ENCODE measurements around the gene BRCA1.

DNA sequence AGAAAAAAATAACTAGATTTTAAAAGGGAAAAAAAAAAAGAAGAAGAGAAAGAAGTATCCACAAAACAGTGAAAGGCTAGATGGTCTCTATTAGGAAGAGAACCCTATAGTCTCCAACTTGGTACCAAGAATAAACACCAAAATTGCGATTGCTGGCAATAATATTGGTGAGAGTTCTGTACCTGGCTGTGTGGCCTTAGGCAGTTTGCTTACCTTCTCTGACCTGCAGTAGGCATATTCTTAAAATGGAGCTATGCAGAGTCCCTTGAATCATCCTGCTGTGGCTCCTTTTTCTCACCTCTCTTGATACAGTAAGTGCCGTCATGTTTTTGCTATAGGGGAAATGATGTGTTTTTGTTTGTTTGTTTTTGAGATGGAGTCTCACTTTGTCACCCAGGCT, 35.1 kb downstream of the BRCA1 start:
- TF ChIP-seq TAF1 (IDR thresholded peaks at IDR 0.05; ENCODE audit: borderline replicate concordance, insufficient read depth, low read length) (no peak), POLR2AphosphoS5 (IDR thresholded peaks at IDR 0.05; ENCODE audit: low read depth, low read length) (no peak), SIN3A (IDR thresholded peaks at IDR 0.05; ENCODE audit: borderline replicate concordance, insufficient read depth, low read length) (no peak)
- TF ChIP-seq, protein P1, sequence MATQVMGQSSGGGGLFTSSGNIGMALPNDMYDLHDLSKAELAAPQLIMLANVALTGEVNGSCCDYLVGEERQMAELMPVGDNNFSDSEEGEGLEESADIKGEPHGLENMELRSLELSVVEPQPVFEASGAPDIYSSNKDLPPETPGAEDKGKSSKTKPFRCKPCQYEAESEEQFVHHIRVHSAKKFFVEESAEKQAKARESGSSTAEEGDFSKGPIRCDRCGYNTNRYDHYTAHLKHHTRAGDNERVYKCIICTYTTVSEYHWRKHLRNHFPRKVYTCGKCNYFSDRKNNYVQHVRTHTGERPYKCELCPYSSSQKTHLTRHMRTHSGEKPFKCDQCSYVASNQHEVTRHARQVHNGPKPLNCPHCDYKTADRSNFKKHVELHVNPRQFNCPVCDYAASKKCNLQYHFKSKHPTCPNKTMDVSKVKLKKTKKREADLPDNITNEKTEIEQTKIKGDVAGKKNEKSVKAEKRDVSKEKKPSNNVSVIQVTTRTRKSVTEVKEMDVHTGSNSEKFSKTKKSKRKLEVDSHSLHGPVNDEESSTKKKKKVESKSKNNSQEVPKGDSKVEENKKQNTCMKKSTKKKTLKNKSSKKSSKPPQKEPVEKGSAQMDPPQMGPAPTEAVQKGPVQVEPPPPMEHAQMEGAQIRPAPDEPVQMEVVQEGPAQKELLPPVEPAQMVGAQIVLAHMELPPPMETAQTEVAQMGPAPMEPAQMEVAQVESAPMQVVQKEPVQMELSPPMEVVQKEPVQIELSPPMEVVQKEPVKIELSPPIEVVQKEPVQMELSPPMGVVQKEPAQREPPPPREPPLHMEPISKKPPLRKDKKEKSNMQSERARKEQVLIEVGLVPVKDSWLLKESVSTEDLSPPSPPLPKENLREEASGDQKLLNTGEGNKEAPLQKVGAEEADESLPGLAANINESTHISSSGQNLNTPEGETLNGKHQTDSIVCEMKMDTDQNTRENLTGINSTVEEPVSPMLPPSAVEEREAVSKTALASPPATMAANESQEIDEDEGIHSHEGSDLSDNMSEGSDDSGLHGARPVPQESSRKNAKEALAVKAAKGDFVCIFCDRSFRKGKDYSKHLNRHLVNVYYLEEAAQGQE (IDR thresholded peaks at IDR 0.05; ENCODE audit: insufficient read depth in 1 of 2, low read depth in 2 of 2, low read length in 2 of 2): no peak
